NCI-H69 (cell line): ENCODE results near the gene HSPE1.
"Not testable (repeated sequence)": the region's sequence is repeated elsewhere in the genome, so short reads cannot be mapped to it uniquely, and the experiment has no call there.

Experiments used
- DNase-seq: peaks from one replicate; lab custom pipeline; 2025; lab: John Stamatoyannopoulos, UW

Gene HSPE1

DNA sequence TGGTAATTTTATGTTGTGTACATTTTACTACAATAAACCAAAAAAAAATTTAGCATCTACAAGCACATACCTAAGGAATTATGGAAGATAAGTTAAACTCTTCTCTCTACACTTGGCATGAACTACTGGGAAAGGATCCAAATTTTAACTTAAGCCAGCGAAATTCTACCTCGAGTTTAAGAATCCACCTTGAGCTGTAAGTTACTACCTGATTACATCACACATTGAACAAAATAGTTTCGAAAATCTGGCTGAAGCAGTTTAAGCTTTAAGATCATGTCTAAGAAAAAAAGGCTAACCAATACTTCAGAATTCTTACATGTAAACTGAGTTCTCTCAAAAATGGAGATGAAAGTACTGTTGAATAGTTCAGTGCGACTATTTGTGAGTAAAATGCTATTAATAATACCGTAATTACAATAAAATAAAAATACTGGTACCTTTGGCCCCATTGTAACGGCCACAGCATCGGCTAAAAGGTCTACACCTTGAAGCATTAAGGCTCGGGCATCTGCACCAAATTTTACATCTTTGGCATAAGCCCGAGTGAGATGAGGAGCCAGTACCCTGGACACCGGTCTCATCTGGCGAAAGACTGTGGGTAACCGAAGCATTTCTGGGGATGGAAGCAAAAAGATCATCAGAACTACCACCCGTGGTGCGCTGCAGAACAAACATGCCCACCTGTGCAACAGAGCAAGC lies 1.8 kb upstream of the HSPE1 start:
- peak; percentile 7 for DNase-seq

GRCh38 chr2:197498937-197499593 lies 1.1 kb upstream of the HSPE1 start:
- DNase-seq: peak; percentile 68

GRCh38 chr2:197500503-197501131 lies 438 bp downstream of the HSPE1 start:
- DNase-seq: peak; percentile 73

DNA sequence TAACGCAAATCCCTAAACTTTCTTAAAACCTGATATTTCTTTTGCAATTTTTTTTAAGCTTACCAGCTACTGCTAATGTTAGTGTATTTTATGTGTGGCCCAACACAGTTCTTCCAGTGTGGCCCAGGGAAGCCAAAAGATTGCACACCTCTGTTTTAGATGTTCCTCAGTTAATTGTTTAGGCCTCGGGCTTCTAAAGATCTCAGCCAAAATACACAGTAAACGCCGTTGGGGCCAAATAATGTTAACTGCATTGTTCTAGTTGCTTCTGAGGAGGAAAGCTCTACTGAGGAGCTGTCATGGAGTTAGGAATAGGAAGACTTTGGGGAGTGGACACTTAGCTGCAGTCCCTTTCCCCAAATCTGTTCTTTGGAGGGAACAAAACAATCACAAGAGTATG lies 2.0 kb downstream of the HSPE1 start:
- DNase-seq: no peak

GRCh38 chr2:197502685-197503084 lies 2.5 kb downstream of the HSPE1 start:
- DNase-seq: no peak

- DNase-seq: no peak
Observed at GRCh38 chr2:197504000-197504399, 3.8 kb downstream of the HSPE1 start.

DNA sequence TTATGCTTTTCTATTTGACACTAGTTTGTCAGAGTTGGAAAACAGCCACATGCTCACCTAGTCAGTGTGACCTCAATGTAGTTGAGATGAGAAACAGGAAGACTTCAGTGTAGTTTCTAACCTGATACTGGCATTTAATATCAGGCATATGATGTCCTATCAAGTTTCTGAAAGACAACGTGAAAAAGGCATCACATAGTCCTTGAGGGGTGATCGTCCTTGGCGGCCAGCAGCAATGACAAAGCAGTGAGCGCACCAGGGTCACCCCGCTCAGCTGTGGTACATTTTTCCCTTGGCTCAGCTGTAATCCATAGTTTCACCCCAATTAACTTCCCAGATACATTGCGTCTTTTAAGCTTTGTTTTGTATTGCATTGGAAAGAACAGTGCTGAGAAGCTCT lies 4.3 kb downstream of the HSPE1 start:
- no peak for DNase-seq

GRCh38 chr2:197506658-197507057 lies 6.5 kb downstream of the HSPE1 start:
- no peak for DNase-seq

- no peak for DNase-seq
Observed at GRCh38 chr2:197513915-197514314, 13.7 kb downstream of the HSPE1 start.

GRCh38 chr2:197514754-197515153 lies 14.6 kb downstream of the HSPE1 start:
- peak; percentile 11 for DNase-seq

GRCh38 chr2:197515315-197515738 lies 15.1 kb downstream of the HSPE1 start:
- DNase-seq: peak; percentile 64

DNA sequence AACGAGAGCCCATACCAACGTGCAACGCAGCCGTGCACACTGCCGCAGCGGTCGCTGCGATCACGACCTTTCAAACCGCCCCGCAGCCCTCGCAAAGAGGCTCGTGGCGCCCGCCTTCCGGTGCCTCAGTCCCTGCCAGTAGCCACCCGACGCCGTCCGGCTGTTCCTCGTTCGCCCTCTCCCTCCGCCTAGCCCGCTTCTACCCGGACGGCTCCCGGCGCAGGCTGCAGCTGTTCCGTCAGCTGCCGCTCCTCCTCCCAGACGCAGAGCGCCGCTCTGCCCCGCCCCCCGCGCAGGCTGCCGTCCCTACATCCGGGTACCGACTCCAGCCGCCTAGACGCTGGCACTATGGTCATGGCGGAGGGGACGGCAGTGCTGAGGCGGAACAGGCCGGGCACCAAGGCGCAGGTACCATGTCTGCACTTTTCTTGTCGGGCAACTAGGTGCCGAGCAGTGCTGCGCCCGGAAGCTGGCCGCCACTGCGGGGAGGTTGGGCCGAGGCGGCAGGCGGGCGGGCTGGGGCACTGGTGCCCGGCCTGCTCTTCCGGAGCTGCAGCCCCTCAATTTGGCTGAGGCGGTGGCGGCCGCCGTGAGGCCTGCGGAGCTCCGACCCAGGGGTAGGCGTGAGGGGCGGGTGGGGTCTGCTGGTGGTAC lies 15.7 kb downstream of the HSPE1 start, which contains the start of gene MOB4:
Gene MOB4 (plus strand): TSS at position 328 of the 654 bp plus-strand sequence. CDS start 21 bp downstream, at position 349.
- DNase-seq: peak; percentile 93

- DNase-seq: peak; percentile 60
Observed at GRCh38 chr2:197516393-197516761, 16.2 kb downstream of the HSPE1 start.

GRCh38 chr2:197517150-197517549 lies 17.0 kb downstream of the HSPE1 start:
- DNase-seq: no peak

DNA sequence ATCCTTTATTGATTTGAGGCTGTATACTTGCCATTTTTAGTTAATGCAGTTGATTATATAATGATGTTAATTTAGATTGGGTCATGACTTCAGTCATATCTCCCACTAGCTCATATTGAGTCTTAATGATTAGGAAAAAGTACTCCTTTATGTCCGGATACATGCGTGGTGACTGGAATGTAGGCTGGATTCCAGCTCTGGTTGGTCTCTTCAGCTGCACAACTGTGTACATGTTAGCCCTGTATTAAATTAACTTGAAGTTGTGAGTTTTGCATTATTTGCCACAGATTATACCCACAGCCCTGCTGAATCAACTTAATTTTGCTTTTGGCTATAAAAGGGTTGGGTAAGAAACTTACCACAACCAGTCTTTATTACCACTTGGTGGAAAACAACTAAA lies 38.2 kb downstream of the HSPE1 start:
- DNase-seq: no peak

GRCh38 chr2:197539734-197540133 lies 39.6 kb downstream of the HSPE1 start:
- DNase-seq: no peak

DNA sequence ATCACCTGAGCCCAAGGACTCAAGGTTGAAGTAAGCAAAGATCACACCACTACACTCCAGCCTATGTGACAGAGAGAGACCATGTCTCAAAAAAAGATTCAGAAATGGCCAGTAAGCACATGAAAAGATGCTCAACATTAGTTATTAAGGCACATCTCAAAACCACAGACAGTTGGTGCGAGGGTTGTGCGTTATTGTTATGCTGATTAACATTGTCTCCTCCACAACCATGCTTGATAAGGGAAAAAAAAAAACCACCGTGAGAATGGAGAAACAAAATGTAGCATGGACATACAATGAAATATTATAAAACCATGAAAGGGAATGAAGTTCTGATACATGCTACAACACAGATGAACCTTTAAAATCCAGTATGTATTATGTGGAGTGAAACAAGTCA lies 43.0 kb downstream of the HSPE1 start:
- no peak for DNase-seq

DNA sequence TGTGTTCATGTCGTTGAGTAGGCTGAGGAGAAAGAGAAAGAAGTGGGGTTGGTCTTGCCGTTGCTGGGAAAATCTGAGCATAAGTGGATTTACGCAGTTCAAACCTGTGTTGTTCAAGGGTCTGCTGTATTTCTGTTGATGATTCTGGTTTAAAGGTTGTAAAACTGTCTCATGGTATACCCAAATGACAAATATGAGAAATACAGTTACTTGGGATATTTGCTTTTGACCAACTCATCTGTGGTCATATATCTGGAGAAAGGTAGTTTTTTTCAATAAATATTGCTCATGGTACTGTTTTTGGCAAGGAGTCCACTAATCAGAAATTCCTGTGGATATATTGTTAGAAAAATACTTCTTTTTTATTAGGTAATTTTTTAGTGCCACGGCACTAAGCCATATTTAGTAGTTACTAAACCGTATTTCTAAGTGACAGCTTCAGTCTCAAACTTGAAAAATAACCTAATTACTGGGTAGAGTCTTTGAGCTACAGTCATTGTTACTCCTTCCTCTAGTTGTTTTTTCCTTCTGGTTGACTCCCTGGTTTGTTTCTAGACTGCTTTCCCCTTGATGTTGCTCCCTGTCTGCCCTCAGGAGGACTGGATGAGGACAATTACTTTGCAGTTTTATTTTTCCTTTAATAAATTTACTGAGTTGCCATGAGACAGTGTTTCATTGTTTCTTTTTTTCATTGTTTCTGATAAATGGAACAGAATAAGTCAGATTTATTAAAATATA lies 47.2 kb downstream of the HSPE1 start:
- no peak for DNase-seq

DNA sequence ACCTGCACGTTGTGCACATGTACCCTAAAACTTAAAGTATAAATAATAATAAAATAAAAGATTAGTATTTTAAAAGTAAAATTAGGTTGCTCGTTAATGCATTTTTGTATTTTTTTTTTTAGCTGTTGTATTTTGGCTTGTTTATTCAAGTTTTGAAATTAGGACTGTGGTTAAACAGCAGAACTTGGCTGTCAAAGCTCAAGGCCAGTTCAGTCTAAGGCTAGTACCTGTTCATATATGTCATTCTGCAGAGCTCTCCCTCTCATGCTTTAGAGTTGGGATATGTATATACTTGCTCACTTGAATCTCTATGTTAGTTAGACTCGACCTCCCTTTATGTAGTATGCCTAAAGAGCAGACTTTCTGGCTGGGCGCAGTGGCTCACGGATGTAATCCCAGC lies 48.4 kb downstream of the HSPE1 start:
- no peak for DNase-seq

GRCh38 chr2:197551260-197551659 lies 51.1 kb downstream of the HSPE1 start:
- not testable (repeated sequence) for DNase-seq
